NCI-H510A (cell line): ENCODE data around the gene SYNM.

Experiments used
- DNase-seq: peaks from one replicate; lab custom pipeline; 2025; lab: John Stamatoyannopoulos, UW

Gene SYNM

DNA sequence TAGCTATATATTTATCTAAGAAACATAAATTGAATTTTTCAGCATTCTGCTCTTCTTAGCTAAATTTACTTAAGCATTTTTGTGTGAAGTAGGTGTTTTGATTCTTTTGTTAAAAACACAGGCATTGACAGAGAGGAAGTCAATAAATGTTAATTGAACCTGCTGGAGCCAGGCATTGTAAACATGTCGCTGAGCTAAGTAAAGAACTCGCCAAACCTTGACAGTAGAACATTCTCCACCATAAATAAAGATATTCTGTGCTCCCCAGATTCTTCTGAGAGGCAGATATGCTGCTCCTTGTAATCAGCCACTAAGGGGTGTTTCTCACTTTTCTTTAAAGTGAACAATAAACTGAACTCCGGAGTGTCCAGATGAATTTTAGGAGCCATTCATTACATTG, 38.4 kb downstream of the SYNM start:
- DNase-seq = no peak

DNA sequence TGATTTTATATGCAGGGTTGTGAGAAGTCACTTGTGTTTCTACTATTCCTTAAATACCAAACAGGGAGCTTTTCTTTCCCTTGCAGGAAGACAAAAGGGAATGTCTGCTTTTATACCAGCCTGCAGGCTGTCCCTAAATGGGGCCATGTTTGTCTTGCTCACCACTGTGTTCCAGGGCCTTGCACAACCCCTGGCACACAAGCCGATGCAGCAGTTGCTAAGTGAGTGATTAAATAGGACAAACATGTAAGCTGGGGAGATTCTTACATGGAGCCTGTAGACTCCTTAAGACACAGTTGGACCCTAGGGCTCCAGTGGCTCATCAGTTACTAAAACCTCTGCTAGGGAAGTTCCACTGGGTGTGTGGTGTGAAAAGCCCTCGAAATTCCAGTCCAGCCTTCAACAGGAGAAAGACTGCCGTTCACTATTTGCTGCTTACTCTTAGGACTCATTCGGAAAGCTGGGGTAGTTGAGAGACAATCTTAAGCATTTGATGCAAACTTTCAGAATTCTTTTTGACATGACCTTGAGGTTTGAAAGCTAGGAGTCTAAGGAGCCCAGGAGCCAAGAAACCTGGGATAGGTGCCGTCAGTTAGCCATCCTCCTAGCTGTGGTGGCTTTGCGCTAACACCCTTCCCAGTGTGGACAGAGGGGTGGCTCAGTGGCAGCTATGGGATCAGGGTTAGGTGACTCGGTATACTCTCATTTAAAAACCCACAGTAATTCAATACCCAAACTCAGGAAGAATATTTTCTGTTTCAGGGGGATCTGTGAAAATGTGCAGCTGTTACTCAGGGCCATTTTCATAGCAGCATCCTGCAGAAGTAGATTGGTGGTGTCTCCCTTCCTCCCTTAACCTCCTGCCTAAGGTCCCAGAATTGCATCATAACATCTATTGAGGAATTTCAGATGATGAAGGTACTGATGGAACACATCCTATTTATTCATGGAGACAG, 39.1 kb downstream of the SYNM start:
- DNase-seq = no peak

DNA sequence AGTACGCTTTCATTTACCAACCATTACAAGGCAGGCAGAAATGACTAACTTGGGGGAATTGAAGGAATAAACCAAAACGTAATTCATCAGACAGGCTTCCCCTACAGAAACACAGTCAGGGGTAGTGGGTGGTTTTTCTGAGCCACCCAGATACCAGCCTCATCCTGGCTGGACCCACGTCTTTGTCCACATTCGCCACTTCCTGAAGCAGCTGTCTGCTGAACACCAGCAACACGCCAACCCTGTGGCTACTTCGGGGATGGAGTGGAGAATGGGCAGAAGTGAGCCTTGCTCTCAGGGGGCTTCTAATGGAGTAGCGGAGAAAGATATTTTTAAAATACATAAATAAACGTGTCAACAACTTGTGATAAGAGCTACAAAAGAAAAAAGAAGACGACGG, 40.1 kb downstream of the SYNM start:
- no peak for DNase-seq

DNA sequence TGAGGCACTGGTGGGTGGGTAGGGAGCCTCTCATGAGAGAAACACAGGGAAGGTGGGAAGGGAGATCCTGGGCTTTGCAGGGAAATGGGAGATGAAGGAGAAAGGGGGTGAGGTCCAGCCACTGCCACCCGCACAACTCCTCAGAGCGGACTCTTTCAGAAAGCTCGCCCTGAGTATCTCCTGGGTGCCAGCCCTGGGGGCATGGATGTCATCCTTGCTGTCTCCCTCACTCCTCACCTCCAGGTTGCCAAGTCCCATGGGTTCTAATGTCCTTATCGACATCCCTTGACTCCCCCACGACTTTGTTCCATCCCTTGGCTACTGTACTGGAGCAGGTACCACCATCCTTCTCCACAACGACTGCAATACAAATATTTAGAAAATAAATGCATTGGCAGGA, 40.9 kb downstream of the SYNM start:
- no peak for DNase-seq

DNA sequence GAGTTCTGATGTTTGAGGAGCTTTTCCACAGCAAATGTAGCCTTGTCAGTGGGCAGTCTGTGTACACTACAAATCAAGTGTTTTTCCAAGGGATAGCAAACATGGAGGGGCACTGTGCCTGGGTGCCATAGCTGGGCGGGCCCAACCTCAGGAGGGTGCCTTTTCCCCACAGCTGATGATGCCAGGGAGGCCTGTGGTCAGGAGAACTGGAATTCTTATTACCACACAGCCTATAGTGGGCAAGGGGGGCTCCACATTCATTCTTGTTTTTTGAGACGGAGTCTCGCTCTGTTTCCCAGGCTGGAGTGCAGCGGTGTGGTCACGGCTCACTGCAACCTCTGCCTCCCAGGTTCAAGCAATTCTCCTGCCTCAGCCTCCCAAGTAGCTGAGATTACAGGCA, 41.8 kb downstream of the SYNM start:
- no peak for DNase-seq

DNA sequence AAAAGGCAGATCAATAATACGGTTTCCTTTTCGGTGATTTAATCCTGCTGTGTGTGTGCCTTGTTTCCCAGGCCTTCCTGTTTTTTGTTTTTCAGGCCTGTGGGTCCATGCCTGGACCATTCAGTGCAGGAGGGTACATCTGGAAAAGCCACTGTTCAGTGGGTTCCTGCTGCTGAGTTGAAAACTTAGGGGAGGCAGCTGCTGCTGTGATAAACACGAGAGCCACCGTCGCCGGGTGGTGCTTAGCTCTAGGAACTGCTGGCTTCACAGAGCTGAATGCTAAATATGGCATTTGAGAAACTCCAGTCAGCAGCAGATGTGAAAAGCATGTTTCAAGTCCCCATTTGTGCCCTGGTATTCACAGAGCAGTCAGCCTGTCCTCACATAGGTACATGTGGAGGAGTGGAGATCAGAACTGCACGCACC, 44.0 kb downstream of the SYNM start:
- no peak for DNase-seq

DNA sequence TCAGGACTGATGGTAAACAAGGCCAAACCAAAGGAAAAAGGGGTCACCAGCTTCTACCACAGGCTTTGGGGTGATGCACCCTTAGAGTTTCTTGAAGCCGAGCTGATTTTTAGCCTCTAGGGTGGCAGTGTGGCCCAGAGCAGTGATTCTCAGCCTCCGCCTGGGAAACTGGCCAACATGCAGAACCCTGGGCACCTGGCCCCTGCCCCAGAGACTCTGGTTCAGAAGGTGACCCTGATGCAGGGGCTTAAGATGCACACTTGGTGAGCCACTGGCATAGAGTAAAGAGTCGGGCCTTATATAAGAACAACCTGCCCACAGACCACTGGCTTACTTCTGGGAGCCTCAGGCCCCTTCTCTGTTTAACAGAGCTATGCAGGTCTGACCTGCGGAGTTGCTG, 44.5 kb downstream of the SYNM start:
- DNase-seq = no peak

DNA sequence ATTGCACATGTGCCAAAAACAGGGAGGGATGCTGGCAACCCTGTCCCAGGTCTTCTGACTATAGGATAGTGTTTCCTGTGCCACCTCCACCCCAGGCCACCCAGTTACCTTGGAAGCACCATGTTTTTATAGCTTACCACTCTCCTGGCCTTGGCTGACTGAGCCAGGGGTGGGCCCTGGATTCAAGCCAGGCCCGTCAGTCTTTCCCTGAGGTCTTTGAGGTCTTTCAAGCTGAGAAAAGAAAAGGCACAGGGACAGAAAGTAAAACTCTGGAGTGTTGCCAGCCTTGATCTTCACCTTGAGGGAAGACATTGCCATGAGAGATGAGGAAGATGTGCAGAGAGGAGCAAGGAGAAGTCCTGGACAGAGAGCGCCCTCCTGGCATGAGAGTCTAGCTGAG, 46.3 kb downstream of the SYNM start:
- DNase-seq = no peak

DNA sequence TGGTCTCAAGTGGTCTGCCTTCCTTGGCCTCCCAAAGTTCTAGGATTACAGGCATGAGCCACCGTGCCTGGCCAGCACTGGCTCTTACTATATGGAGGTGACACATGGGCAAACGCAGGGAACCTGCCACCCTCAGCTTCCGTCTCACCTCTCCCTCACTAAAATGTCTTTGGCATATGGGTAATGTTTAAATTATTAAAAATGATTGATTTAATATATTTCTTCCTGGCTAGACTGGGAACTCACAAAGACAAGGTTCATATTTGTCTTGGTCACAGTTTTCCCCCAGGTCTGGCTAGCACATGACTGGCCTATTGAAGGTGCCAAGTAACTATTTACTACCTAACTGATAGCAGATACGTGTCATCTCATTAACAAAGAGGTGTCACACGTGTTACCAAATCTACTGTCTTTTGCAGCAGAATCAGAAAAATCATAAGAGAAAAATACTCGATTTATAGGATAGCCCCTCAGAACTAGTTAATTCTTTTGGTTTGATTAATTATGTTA, 48.2 kb downstream of the SYNM start:
- no peak for DNase-seq

DNA sequence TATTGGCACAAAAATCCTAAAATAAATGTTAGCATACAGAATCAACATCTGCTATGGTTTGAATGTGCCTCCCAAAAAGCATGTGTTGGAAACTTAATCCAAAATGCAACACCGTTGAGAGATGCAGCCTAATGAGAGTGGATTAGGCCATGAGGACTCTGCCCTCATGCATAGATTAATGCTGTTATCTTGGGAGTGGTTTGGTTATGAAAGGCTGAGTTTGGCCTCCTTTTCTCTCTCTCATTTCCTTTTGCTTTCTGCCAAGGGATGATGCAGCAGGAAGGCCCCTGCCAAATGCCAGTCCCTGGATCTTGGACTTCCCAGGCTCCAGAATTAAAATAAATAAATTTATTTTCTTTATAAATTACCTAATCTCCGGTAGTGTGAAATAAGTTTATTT, 49.4 kb downstream of the SYNM start:
- no peak for DNase-seq

DNA sequence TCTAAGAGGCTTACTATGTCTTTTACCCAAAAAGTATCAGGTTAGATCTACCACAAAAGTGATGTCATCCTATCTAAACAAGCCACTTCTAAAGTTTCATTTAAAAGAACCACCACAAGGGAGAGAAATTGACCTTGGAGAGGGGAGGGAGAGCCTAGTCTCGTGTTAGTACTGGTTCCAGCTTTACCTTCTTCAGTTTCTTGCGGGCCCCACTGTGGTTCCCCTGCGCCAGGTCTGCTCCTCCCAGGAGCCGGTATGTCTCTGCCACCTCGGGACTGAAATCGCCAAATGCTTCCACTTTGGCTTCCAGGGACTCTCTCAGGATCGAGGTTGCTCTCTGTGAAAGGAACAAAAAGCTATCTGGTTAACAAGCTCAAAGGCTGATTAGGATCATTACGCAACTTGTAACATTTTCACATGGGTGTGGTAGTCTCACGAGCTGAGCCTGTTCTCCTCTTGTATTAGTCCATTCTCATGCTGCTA, 51.1 kb downstream of the SYNM start:
- no peak for DNase-seq

DNA sequence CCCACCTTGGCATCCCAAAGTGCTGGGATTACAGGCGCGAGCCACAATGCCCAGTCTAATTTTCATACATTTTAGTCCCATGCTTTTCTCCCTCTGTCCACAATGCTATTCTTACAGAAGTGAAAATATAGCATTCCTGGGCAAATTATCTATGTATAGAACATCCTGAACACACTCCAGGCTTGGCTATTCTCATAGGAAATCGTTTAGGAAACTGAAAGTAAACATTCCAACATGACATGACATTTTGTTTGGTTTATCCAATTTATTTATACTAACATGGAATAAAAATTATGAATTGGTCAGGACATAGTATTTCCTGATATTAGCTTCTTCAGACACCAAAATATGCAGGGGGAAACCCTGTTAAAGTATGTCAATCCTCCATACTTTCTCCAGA, 52.6 kb downstream of the SYNM start:
- DNase-seq = no peak

DNA sequence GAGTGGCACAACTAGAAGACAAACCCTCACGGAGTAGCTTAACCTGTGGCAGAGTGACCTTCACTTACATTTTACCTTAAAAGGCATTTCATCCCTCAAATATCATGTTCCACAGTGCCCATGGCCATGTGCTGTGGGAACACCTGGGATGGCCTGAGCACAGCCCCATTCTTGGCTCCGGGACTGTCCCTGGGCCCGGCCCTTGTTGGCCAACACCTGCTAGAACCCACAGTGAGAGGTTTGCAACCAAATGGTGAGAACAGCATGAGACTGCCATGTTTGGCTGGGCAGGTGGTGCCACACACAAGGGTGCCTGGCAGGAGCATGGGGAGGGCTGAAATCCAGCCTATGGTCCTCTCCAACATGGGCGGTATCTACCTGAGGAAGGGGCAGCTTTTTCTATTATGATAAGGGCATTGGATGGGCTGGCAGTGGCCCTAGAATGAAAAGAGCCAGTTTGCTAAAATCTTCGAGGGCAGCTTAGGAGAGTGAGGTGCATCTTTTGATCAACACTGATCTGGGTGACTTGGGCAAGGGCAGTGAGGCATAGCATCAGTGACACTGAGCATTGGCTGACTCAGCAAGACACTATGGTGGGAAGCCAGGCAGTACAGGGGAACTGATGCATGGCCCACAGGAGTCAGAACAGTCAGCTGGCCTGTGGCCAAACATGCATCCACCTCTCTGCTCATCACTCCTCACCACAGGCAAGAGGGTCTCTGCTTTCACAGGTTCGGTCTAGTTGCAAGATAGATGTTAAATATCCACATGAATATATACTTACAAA, 53.9 kb downstream of the SYNM start:
- no peak for DNase-seq

DNA sequence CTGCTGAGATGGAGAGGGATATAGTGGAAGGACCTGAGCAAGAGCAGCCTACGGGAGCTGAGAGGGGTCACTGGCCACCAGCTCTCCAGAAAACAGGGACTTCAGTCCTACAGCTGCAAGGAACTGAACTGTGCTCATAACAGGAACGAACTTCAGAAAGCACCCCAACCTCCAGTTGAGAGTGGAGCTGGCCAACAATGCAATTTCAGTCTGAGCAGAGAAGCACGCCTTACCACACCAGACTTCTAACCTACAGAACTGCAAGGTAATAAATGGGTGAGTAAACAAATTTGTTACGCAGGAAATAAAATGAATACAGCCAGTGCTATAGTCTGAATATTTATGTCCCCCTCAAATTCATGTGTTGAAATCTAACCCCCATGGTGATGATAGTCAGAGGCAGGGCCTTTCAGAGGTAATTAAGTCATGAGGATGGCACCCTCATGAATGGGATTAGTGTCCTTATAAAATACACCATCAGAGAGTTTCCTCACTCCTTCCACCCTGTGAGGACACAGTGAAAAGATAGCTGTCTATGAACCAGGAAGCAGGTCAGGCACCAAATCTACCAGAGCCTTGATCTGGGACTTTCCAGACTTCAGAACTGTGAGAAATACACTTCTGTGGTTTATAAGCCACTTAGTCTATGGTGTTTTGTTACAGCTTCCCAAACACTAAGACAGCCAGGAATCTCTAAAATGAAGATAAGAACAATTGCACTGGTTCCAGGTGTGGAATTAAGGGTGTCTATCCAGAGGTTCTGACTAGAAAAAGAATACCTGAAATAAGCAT, 58.6 kb downstream of the SYNM start:
- no peak for DNase-seq

DNA sequence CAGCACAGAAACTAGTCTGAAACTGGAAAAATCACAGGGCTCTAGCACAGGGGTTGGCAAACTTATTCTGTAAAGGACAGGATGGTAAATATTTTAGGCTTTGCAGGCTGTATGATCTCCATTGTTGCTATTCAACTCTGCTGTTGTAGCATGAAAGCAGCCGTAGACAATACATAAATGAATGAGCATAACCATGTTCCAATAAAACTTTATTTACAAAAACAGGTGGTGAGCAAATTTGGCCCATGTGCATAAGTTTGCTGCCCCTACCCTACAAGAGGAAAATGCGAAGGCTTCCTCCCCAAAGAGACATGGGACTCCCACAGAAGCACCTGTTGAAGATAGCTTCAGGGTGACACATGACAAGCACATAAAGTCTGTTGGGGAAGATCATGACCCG, 59.2 kb downstream of the SYNM start:
- no peak for DNase-seq

DNA sequence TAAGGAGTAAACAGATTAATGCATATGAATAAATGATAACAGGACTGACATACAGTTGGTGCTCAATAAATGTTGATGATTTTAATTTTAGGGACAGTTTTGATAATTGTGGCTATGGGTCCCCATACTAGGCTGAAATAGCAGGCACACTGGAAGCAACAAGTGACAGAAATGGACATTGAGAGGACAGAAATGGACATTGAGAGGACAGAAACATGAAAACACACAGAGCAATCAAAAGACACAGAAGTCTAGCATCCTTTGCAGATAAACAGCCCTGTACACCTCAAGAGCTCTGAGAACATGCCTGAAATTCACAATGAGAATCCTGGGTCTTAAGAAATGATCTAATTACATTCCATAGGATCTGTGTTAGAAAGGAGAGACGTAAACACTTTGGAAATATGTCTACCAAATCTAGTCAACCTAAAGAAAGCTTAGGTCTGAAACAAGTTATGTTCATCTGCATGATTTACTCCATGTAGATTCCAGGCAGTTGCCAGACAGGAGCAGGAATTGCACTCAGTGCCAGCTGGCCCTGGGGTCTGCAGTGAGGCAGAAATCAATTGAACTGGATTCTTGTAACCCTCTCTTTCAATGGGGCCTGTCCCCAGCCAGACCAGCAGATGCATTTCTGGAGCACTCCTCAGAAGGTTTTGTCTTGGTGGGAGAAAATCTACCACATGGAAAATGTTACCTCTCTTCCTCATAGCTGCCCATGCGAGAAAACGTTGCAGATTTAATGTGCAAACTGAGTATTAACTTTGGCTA, 60.3 kb downstream of the SYNM start:
- DNase-seq = no peak

DNA sequence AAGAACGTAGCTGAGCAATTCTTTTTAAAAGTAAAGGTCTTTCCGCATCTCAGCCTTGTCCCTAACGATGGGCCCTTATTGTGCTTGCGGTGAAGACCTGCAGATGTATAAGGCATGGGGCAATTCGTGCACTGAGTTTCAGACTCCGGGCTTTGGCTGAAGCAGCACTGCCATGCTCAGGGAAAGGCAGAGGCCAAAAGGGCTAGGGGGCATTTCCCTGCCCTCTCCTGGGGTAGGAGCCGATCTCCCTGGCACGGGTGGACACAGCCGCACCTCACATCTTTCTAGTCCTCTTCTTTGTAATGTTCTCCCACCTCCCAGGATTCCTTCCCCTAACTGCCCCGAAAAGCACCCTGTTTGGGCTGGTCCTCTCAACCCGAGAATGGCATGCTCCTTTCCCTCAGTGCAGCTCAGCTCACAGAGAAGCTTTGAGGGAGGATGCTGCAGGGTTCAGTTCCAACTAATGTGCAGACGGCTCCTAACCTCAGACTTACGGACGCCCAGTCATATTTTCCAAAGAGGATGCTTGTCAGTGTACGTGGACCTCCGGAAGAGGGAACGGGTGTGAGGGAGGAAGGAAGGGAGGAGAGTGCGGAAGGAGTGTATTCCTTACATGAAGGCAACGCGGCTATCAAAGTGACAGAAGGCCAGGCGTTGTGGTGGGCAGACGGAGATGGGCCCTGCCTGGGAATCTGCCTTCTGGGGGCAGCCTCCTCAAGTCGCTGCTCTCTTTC, 61.2 kb downstream of the SYNM start:
- DNase-seq = no peak

DNA sequence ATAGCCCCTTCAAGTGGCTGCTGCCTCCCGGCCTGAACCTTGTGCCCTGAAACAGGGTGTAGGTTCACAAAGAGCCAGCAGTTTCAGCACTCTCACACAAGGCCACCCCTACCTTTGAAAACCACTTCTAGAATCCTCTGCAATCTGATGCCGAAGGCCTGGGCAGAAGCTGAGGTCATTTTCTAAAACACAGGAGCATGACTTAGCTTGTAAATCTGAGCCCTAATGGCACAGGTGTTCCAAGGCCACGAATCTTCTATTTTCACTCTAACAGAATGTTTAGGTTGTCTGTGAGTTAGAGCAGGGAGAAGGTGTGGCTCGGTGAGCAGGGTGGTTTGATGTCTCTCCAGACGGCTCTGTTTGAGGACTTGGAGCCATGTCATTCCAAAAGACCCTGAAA, 62.3 kb downstream of the SYNM start:
- DNase-seq = no peak

DNA sequence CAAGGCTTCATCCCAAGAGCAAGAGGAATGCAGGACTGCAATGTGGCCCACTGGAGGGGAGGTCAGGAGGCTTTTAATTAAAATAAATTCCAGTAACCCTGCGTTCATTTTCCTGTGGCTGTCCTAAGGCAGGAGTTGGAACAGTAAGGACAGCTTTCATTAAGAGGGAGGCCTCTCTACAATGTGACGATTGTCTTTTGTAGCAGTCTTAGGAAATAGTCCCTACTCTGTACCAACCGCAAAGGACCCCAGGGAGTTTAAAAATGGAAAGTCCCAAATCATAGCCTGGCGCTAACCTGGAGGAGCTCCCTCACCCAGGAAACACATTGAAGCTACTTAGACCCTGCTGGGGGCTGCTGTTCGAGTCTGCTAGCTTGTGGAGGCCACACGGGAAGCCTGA, 62.8 kb downstream of the SYNM start:
- no peak for DNase-seq
